HCT116 (cell line): ENCODE data around the gene PAOX.

ENCODE experiments used
- ATF3 ChIP-seq: IDR thresholded peaks from 2 replicates; pipeline ENCODE4 v1.6.1; 2012
- CTCF ChIP-seq, 3 experiments: fragments of 200-600 bp in 1 of 3; sonication (generic) in 1 of 3; IDR thresholded peaks in 2 of 3; conservative IDR thresholded peaks in 1 of 3; 2 replicates each; pipeline ENCODE4 v1.5.1; 2012 to 2017; ENCODE audit warnings: low read depth in 2 of 3, low read length in 2 of 3, antibody characterized with exemption in 1 of 3, borderline replicate concordance in 1 of 3, control low read depth in 1 of 3, mild to moderate bottlenecking in 1 of 3, mixed read lengths in 1 of 3, mixed run types in 1 of 3, moderate library complexity in 1 of 3; ENCODE audit not compliant: insufficient read depth in 1 of 3
- EZH2 ChIP-seq: fragments of 200-600 bp; sonication (generic); IDR thresholded peaks from 2 replicates; pipeline ENCODE4 v1.6.1; 2017; ENCODE audit warnings: antibody characterized with exemption, mixed run types
- POLR2A ChIP-seq: IDR thresholded peaks from 2 replicates; pipeline ENCODE4 v1.7.0; 2011; ENCODE audit warnings: borderline replicate concordance; ENCODE audit not compliant: insufficient read depth, insufficient read length; ENCODE audit errors: extremely low read depth
- POLR2AphosphoS5 ChIP-seq: IDR thresholded peaks from 2 replicates; pipeline ENCODE4 v1.6.1; 2011; ENCODE audit warnings: mild to moderate bottlenecking, low read depth, low read length, moderate library complexity
- YY1 ChIP-seq: IDR thresholded peaks from 2 replicates; pipeline ENCODE4 v1.6.1; 2011; ENCODE audit warnings: low read length, low read depth, moderate library complexity, mild to moderate bottlenecking; ENCODE audit not compliant: insufficient replicate concordance; ENCODE audit errors: extremely low read depth

- TF ChIP-seq CTCF (IDR thresholded peaks at IDR 0.05 in 2 of 3, conservative IDR thresholded peaks at IDR 0.05 in 1 of 3; ENCODE audit: borderline replicate concordance in 1 of 3, insufficient read depth in 1 of 3, low read depth in 2 of 3, low read length in 2 of 3) (no peak), POLR2A (no peak), ATF3 (no peak), YY1 (no peak), POLR2AphosphoS5 (no peak), EZH2 (no peak)
These were observed 17.1 kb downstream of the PAOX start for GRCh38 chr10:133396035-133396624.
